Esophagus squamous epithelium (tissue), 5 donors: Measurements from ENCODE around the gene PGLYRP4. TPM values are rescaled to one million over a fixed set of nuclear protein-coding genes. Genes with fewer than 3 reads are reported as not detected.

Experiments
- DNase-seq: peaks from one replicate; lab custom pipeline; 2025; lab: John Stamatoyannopoulos, UW
- H3K27ac ChIP-seq, 4 donors: fragments of 200-600 bp; sonication (generic); one replicate each; pipeline ENCODE4 v1.5.1; 2016 to 2019; ENCODE audit warnings: mild to moderate bottlenecking in 1 of 4
- H3K27me3 ChIP-seq, 4 donors: fragments of 200-600 bp; sonication (generic); 1 replicate in 3 of 4; 2 replicates in 1 of 4; pipeline versions ENCODE4 v1.5.1 to v1.6.0; 2017 to 2021; ENCODE audit warnings: antibody characterized with exemption in 1 of 4
- H3K36me3 ChIP-seq, 3 donors: fragments of 200-600 bp; sonication (generic); one replicate each; pipeline ENCODE4 v1.5.1; 2016 to 2019
- H3K4me1 ChIP-seq, 3 donors: fragments of 200-600 bp; sonication (generic); one replicate each; pipeline ENCODE4 v1.5.1; 2017 to 2019
- H3K4me3 ChIP-seq, 4 donors: fragments of 200-600 bp; sonication (generic); 1 replicate in 3 of 4; 2 replicates in 1 of 4; pipeline ENCODE4 v1.5.1; 2016 to 2019; ENCODE audit warnings: mild to moderate bottlenecking in 2 of 4, moderate library complexity in 1 of 4
- H3K9me3 ChIP-seq, 3 donors: fragments of 200-600 bp; sonication (generic); one replicate each; pipeline ENCODE4 v1.5.1; 2016 to 2019
- POLR2A ChIP-seq, 4 donors: fragments of 450-650 bp; IDR thresholded peaks; one replicate each; pipeline ENCODE4 v1.6.1; 2017; ENCODE audit warnings: antibody characterized with exemption in 4 of 4, mild to moderate bottlenecking in 4 of 4, moderate library complexity in 3 of 4
- WGBS, 2 donors: methylation state at CpG; one replicate each; pipeline ENCODE4 v1.1.5; 2018; 5-methylcytosine and 5-hydroxymethylcytosine counted together
- intact Hi-C: fragments of 100-400 bp; cut with DNase I; formaldehyde crosslinking; loops from one replicate; pipeline ENCODE4 v1.15.0; 2022
- total RNA-seq, 4 donors: library from RNA; depleted of rRNA; stranded (reverse); fragments of >200 nt; gene quantifications; one replicate each; pipeline ENCODE4 v1.1.0, GENCODE V29; 2016
- TF ChIP-seq, protein P1 (sequence below), 6 experiments: fragments of 450-650 bp in 4 of 6; fragments of 200-600 bp in 2 of 6; sonication (generic) in 2 of 6; IDR thresholded peaks; one replicate each; pipeline ENCODE4 v1.5.1; 2016 to 2019; ENCODE audit warnings: antibody characterized with exemption in 6 of 6, mild to moderate bottlenecking in 4 of 6, moderate library complexity in 4 of 6
- donor health status: DM: yes; HTN: yes; CAD: no.

The PGLYRP4 gene, protein sequence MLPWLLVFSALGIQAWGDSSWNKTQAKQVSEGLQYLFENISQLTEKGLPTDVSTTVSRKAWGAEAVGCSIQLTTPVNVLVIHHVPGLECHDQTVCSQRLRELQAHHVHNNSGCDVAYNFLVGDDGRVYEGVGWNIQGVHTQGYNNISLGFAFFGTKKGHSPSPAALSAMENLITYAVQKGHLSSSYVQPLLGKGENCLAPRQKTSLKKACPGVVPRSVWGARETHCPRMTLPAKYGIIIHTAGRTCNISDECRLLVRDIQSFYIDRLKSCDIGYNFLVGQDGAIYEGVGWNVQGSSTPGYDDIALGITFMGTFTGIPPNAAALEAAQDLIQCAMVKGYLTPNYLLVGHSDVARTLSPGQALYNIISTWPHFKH
- 10 to 100 TPM in 1 of 4 donors, 1 to 10 TPM in 3; 4.2 to 15.1 (median 6.9) TPM for total RNA-seq

DNA sequence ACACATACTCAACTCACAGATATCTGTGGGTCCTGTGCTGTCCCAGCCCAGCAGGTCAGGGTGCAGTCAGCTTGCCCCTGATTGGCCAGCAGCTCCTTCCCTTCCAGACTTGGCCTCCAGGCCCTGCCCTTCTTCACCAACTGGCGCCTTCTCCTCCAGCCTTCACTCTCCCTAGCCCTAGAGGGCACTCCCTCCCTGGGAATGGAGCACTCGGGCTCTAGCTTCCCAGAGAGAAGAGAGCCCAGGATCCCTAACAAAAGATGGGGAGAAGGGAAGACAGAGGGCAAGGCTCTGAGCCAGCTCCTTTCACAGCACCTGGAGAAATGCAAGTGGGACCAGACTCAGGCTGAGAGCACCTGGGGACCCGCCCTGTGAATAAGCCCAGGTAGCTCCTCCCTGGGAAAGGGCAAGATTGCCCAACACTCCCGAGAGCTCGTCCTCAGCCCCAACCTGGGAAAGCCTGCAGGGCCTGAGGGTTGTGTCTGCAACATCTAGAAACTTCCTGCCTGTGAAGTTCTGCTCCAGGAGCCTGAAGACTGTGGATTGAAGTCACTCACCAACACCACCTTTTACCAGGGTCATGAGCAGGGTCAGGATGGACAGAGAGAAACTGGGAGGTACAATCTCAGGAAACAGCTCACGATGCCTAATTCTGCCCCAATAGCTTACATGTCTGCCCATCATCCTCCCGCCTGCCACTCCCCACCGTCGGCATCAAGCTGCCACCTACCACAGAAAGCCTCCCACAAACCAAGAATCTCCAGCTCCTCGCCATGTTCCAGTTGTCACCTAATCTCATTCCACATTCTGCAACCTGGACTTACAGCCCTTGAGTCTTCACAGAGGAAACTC, at the start of gene PGLYRP4:
Gene PGLYRP4, minus strand, starts transcription at position 331 of the 852 bp plus-strand sequence. CDS start 909 bp downstream, outside the sequence.
- Histone ChIP-seq H3K36me3 (no peaks in the 10 kb centered on the region), H3K4me1 (peaks cover 7 to 64% (median 16%) of the 10 kb centered on the region in 3 donors), H3K27me3 (peaks cover 0 to 78% (median 0%) of the 10 kb centered on the region in 4 donors), H3K27ac (peak within 1 kb of the TSS; percentile 14 to 79 (median 62)), H3K9me3 (no peaks in the 10 kb centered on the region), H3K4me3 (peak within 1 kb of the TSS in 1 of 4 donors; percentile 1)
- 53 to 60% methylated on average over 6 of the region's 10 CpGs for WGBS, 2 donors
- intact Hi-C loops = no loop called here
- DNase-seq = no peak
- TF ChIP-seq POLR2A (IDR thresholded peaks at IDR 0.05) = no peak
- TF ChIP-seq, protein P1, sequence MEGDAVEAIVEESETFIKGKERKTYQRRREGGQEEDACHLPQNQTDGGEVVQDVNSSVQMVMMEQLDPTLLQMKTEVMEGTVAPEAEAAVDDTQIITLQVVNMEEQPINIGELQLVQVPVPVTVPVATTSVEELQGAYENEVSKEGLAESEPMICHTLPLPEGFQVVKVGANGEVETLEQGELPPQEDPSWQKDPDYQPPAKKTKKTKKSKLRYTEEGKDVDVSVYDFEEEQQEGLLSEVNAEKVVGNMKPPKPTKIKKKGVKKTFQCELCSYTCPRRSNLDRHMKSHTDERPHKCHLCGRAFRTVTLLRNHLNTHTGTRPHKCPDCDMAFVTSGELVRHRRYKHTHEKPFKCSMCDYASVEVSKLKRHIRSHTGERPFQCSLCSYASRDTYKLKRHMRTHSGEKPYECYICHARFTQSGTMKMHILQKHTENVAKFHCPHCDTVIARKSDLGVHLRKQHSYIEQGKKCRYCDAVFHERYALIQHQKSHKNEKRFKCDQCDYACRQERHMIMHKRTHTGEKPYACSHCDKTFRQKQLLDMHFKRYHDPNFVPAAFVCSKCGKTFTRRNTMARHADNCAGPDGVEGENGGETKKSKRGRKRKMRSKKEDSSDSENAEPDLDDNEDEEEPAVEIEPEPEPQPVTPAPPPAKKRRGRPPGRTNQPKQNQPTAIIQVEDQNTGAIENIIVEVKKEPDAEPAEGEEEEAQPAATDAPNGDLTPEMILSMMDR (IDR thresholded peaks at IDR 0.05) = peak in 1 of 6 experiments; percentile 3

DNA sequence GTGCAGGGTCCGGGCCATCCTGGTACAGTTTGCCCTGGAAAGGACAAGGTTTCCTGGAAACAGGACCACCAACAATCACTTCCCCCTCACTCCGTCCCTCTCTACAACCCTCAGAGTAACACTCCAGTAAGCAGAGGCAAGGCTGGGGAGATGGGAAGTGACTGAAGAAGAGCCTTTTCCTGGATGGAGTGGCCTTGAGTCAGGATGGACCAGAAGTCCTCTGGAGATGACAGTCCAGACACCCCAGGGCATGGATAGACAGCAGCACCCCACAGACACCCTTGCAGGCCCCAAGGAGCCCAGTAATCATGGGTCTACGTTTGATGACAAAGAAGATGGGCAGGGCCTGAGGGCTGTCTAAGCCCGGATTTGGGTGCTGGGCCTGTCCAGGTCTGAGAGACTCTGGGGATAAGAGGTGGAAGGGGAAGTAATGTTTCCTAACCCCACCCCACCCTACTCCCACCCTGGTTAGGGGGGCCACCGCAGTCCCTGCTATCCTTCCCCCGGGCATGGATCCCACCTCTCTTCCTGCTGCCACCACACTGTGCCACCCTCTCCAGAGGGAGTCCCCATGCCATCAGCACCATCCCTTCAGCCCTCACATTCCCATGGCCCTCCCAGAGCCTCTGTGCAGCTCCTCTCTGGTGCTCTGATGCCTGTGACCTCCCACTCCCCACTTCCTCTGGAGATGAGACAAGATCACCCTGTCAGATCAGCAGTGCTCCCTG, 49.4 kb upstream of the PGLYRP4 start:
- intact Hi-C loops = no loop called here
- TF ChIP-seq, protein P1 (IDR thresholded peaks at IDR 0.05) = no peak
- TF ChIP-seq POLR2A (IDR thresholded peaks at IDR 0.05) = no peak
- no peak overlapping the region for H3K4me3 ChIP-seq
- WGBS, 2 donors = 82% methylated on average over 3 to 6 of the region's 6 CpGs
- no peaks in the 10 kb centered on the region for H3K36me3 ChIP-seq
- no peaks in the 10 kb centered on the region for H3K9me3 ChIP-seq
- H3K27ac ChIP-seq = no peak overlapping the region
- H3K4me1 ChIP-seq = peaks cover 12 to 36% (median 21%) of the 10 kb centered on the region in 3 donors
- peaks cover 0 to 27% (median 0%) of the 10 kb centered on the region in 4 donors for H3K27me3 ChIP-seq
- no peak for DNase-seq

DNA sequence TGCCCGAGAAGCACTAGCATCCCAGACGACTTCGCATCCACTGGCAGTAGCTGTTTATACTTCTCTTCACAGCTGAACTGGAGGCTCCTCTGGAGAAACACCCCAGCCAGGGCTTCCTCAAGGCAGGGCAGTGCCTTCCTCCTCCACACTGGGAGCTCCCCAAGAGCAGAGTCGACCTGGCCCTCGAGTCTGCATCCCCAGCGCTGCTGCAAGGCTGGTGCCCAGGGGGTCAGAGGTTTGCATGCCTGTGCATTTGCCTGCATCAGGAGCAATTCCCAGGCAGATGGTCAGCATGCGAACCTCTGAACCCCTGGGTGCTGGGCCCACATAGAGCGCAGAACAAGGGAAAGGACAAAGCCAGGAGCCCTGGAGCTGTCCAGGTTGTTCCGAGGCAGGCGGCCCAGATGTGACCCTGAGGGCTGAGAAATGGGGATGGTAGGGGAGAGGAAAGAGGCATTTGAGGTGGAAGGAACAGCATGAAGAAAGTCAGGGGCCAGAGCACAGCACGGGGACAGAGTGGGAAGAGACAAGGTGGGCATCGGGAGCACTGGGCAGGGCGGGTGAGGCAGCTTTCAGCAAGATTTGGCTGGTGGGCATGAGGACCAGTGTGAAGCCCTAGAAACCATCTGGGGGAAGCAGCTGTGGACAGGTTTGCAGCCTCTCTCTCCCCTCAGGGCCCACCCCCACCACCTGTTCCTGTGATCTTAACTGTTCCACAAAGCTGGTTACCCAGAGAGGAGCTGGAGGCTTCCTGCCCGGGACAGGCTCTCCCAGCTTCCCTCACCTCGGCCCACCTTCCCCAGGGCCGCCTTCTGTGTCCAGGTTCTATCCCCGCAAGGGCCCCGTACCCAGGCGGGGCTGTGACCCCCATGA, 48.6 kb upstream of the PGLYRP4 start:
- Histone ChIP-seq H3K27ac (no peak overlapping the region), H3K4me1 (peaks cover 12 to 44% (median 21%) of the 10 kb centered on the region in 3 donors), H3K36me3 (no peaks in the 10 kb centered on the region), H3K4me3 (no peak overlapping the region), H3K27me3 (peaks cover 0 to 27% (median 0%) of the 10 kb centered on the region in 4 donors), H3K9me3 (no peaks in the 10 kb centered on the region)
- DNase-seq = no peak
- no peak for TF ChIP-seq POLR2A (IDR thresholded peaks at IDR 0.05)
- TF ChIP-seq, protein P1 (IDR thresholded peaks at IDR 0.05) = no peak
- WGBS, 2 donors = 74 to 90% methylated on average over 7 to 13 of the region's 19 CpGs
- intact Hi-C loops = no loop called here

DNA sequence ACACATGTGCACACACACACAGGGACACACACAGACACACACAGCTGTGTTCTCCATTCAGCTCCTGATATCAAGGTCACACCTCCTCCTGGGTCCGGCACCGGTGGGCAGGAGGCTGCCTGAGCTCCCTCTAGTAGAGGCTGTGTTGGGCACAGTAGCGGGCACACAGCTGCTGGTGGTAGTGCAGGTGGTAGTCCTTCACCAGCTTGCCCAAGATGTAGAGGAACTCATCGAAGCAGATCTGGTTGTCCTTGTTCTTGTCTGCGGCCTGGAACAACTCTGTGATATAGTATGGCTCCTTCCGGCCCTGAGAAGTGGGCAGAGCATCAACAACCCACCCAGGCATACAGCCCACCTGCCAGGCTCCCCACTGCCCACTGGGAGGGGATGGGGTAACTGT, 47.8 kb upstream of the PGLYRP4 start:
- DNase-seq = no peak
- Histone ChIP-seq H3K9me3 (no peaks in the 10 kb centered on the region), H3K27me3 (peaks cover 0 to 27% (median 0%) of the 10 kb centered on the region in 4 donors), H3K4me1 (peaks cover 16 to 52% (median 21%) of the 10 kb centered on the region in 3 donors), H3K27ac (no peak overlapping the region), H3K36me3 (no peaks in the 10 kb centered on the region), H3K4me3 (no peak overlapping the region)
- 84 to 91% methylated on average over 3 to 5 of the region's 6 CpGs for WGBS, 2 donors
- no peak for TF ChIP-seq POLR2A (IDR thresholded peaks at IDR 0.05)
- TF ChIP-seq, protein P1 (IDR thresholded peaks at IDR 0.05) = no peak
- intact Hi-C loops = no loop called here
